Prostate gland (tissue), 2 donors: Measurements from ENCODE around the gene TLR1.

ENCODE experiments used
- CTCF ChIP-seq, 4 experiments: fragments of 200-600 bp in 2 of 4; fragments of 450-650 bp in 2 of 4; sonication (generic) in 2 of 4; IDR thresholded peaks; 1 replicate in 3 of 4; 2 replicates in 1 of 4; pipeline ENCODE4 v1.5.1; 2016 to 2019; ENCODE audit warnings: antibody characterized with exemption in 4 of 4, mild to moderate bottlenecking in 2 of 4, moderate library complexity in 2 of 4
- POLR2A ChIP-seq: fragments of 450-650 bp; IDR thresholded peaks from one replicate; pipeline ENCODE4 v1.6.1; 2016; ENCODE audit warnings: antibody characterized with exemption, mild to moderate bottlenecking

- TF ChIP-seq CTCF (IDR thresholded peaks at IDR 0.05) (peak; percentile 24 to 69 (median 66)), POLR2A (no peak)
These were observed 45.3 kb downstream of the TLR1 start for GRCh38 chr4:38759113-38759789.
